Activated T-helper 2 cell treated with anti-CD3 and anti-CD28 coated beads, Interferon-gamma antibody, Interleukin-2, Interleukin-4, amounts not matched to agents 10 μg/mL and 5 μg/mL and 100 μg/mL, durations not matched to agents 14 hours and 24 hours and 36 hours (primary cell): Measurements from ENCODE around the gene VSTM2L. TPM values are rescaled to one million over a fixed set of nuclear protein-coding genes. Genes with fewer than 3 reads are reported as not detected.

Experiments
- DNase-seq: peaks from one replicate; pipeline ENCODE4 v3.0.0; 2021; ENCODE audit warnings: low spot score
- H3K27ac Mint-ChIP-seq: one replicate; pipeline ENCODE4 v1.8.0; 2021; ENCODE audit warnings: mixed read lengths
- H3K27me3 Mint-ChIP-seq: one replicate; pipeline ENCODE4 v1.8.0; 2021; ENCODE audit warnings: low read depth, mixed read lengths
- H3K36me3 Mint-ChIP-seq: one replicate; pipeline ENCODE4 v1.8.0; 2021; ENCODE audit warnings: low read depth, mixed read lengths
- H3K4me1 Mint-ChIP-seq: one replicate; pipeline ENCODE4 v1.8.0; 2021; ENCODE audit warnings: low read depth, mixed read lengths
- H3K4me3 Mint-ChIP-seq: one replicate; pipeline ENCODE4 v1.8.0; 2021; ENCODE audit warnings: low read depth, mild to moderate bottlenecking, moderate library complexity, mixed read lengths
- H3K9me3 Mint-ChIP-seq: one replicate; pipeline ENCODE4 v1.8.0; 2021; ENCODE audit warnings: mixed read lengths
- intact Hi-C: fragments of 100-400 bp; cut with micrococcal nuclease; formaldehyde crosslinking; loops from one replicate; pipeline ENCODE4 v1.15.1; 2023
- total RNA-seq: library from RNA; stranded (reverse); gene quantifications from 2 replicates; pipeline ENCODE4 v1.2.3, GENCODE V29; 2022

Gene VSTM2L
- total RNA-seq, 1 donor from 2014 or later = 0.23 TPM

GRCh38 chr20:37933786-37934633, 31.1 kb downstream of the VSTM2L start:
- DNase-seq = no peak
- Mint-ChIP-seq H3K27ac (no peak overlapping the region), H3K27me3 (peaks cover 11% of the 10 kb centered on the region), H3K36me3 (no peaks in the 10 kb centered on the region), H3K4me1 (no peaks in the 10 kb centered on the region), H3K9me3 (no peaks in the 10 kb centered on the region), H3K4me3 (no peak overlapping the region)
- intact Hi-C loops = no loop called here

DNA sequence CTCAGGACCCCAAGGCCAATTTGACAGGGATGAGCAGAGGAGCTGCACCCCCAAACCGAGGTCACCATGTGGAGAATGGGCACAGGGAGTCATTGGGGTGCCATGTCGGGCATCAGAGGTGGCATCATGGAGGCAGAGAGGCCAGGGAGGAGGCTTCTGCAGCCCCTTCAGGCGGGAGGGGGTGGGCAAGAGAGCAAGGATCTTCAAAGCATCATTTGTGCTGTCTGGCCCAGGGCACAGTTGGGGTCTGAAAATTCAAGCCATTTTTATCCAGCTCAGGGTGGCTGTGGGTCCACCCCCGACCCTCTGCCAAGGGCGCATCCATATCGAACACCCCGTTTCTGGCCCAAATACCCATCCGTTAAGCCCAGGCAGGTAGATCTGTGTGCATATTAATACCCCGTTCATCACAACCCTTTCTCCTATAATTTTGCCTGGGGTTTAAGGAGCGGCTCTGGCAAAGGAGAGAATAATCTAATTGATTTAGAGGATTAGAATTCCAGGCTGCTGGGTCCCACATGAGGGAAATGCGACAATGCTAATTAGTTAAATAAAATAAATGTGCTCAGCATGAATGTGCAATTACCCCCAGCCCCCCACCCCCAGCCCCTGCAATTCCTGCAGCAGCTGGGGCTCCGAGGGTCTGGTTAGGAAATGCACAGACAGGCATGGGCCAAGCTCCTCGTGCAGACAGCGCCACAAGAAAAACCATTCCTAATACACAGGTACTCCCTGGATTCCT, 31.9 kb downstream of the VSTM2L start:
- no peak for DNase-seq
- Mint-ChIP-seq H3K27ac (no peak overlapping the region), H3K4me3 (no peak overlapping the region), H3K36me3 (no peaks in the 10 kb centered on the region), H3K9me3 (no peaks in the 10 kb centered on the region), H3K4me1 (no peaks in the 10 kb centered on the region), H3K27me3 (peaks cover 7% of the 10 kb centered on the region)
- intact Hi-C loops = no loop called here

DNA sequence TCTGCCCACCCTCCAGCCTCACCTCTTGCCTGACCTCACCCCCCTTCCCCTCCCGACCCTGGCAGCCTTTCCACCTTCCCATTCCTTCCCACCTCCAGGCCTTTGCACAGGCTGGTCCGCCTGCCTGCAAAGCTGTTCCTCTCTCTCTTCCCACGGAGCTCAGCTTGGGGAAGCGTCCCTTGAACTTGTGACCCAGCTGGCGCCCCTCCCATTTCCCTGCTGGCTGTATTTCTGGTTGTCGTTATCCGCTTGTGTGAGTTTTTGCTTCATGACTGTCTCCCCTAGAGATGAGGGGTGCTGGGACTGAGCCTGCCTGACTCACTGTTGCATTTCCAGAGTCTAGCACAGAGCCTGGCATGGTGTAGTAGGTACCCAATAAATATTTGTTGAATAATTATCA, 32.5 kb downstream of the VSTM2L start:
- Mint-ChIP-seq H3K27ac (no peak overlapping the region), H3K4me1 (no peaks in the 10 kb centered on the region), H3K27me3 (peaks cover 7% of the 10 kb centered on the region), H3K36me3 (no peaks in the 10 kb centered on the region), H3K4me3 (no peak overlapping the region), H3K9me3 (no peaks in the 10 kb centered on the region)
- DNase-seq = no peak
- intact Hi-C loops = no loop called here

DNA sequence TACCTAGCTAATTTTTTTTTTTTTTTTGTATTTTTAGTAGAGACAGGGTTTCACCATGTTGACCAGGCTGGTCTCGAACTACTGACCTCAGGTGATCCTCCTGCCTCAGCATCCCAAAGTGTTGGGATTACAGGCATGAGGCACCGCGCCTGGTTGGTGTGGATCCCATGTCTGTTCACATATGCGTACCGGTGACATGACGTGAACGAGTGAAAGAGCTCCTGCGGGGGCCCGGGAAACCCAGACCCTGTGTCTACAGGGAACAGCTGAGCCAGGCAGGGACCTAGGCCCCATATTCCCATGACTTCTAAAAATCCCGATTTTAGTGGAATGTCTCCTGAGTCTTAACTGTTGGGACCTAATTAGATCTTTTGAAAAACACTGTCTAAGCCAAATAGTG, 33.1 kb downstream of the VSTM2L start:
- intact Hi-C loops = no loop called here
- Mint-ChIP-seq H3K27me3 (peaks cover 7% of the 10 kb centered on the region), H3K27ac (no peak overlapping the region), H3K4me3 (no peak overlapping the region), H3K36me3 (no peaks in the 10 kb centered on the region), H3K4me1 (no peaks in the 10 kb centered on the region), H3K9me3 (no peaks in the 10 kb centered on the region)
- DNase-seq = no peak

DNA sequence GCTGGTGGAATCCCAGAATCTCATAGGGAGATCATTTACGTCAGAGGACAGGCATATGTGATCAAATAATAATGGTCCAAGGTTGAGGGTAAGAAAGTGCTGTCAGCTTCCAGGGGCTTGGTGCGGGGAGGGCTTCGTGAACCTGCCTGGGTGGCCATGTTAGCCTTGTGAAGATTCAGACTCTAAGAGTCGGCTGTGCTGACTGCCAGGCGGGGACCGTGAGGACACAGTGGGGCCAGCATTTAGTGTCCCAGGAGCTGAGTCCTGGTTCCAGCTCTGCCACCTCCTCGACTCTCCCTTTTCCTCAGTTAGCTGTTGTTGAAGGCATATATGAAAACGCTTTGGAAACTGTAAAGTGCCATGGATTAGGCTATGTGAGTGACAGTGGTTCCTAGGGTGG, 33.5 kb downstream of the VSTM2L start:
- Mint-ChIP-seq H3K36me3 (no peaks in the 10 kb centered on the region), H3K27me3 (peaks cover 7% of the 10 kb centered on the region), H3K4me3 (no peak overlapping the region), H3K4me1 (no peaks in the 10 kb centered on the region), H3K27ac (no peak overlapping the region), H3K9me3 (no peaks in the 10 kb centered on the region)
- intact Hi-C loops = no loop called here
- DNase-seq = no peak

GRCh38 chr20:37937686-37938085, 34.8 kb downstream of the VSTM2L start:
- Mint-ChIP-seq H3K27ac (no peak overlapping the region), H3K4me3 (no peak overlapping the region), H3K27me3 (peaks cover 4% of the 10 kb centered on the region), H3K9me3 (no peaks in the 10 kb centered on the region), H3K4me1 (no peaks in the 10 kb centered on the region), H3K36me3 (no peaks in the 10 kb centered on the region)
- intact Hi-C loops = no loop called here
- no peak for DNase-seq

GRCh38 chr20:37938181-37938750, 35.3 kb downstream of the VSTM2L start:
- intact Hi-C loops = no loop called here
- DNase-seq = no peak
- H3K27me3 Mint-ChIP-seq = peaks cover 2% of the 10 kb centered on the region
- no peaks in the 10 kb centered on the region for H3K36me3 Mint-ChIP-seq
- H3K27ac Mint-ChIP-seq = no peak overlapping the region
- H3K4me3 Mint-ChIP-seq = no peak overlapping the region
- H3K4me1 Mint-ChIP-seq = no peaks in the 10 kb centered on the region
- no peaks in the 10 kb centered on the region for H3K9me3 Mint-ChIP-seq

GRCh38 chr20:37938954-37939353, 36.0 kb downstream of the VSTM2L start:
- DNase-seq = no peak
- no peak overlapping the region for H3K4me3 Mint-ChIP-seq
- H3K9me3 Mint-ChIP-seq = no peaks in the 10 kb centered on the region
- H3K4me1 Mint-ChIP-seq = no peaks in the 10 kb centered on the region
- intact Hi-C loops = no loop called here
- H3K27me3 Mint-ChIP-seq = no peaks in the 10 kb centered on the region
- no peak overlapping the region for H3K27ac Mint-ChIP-seq
- no peaks in the 10 kb centered on the region for H3K36me3 Mint-ChIP-seq

- no peak for DNase-seq
- Mint-ChIP-seq H3K27ac (no peak overlapping the region), H3K9me3 (no peaks in the 10 kb centered on the region), H3K4me1 (no peaks in the 10 kb centered on the region), H3K27me3 (no peaks in the 10 kb centered on the region), H3K4me3 (no peak overlapping the region), H3K36me3 (no peaks in the 10 kb centered on the region)
- intact Hi-C loops = no loop called here
Observed at GRCh38 chr20:37939701-37940560, 37.0 kb downstream of the VSTM2L start.

GRCh38 chr20:37940858-37941257, 37.9 kb downstream of the VSTM2L start:
- intact Hi-C loops = no loop called here

DNA sequence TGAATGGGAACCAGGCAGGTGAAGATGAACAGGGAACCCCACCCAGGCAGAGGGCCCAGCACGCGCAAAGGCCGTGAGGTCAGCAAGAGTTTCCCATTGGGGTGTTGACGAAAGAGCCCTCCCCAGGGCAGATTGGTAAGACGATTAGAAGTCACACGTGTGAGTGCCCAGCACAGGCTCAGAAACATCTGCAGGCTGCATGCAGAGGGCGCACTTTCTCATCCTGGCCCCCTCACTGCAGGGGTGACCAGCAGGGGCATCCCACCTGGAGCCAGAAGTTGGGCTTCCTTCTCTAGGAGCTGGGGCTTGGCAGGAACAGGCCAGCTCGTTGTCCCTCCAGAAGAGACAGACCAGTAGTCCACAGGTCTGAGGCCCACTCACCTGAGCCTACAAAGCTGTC, 38.4 kb downstream of the VSTM2L start:
- no peak for DNase-seq
- H3K4me3 Mint-ChIP-seq = no peak overlapping the region
- no peaks in the 10 kb centered on the region for H3K9me3 Mint-ChIP-seq
- H3K4me1 Mint-ChIP-seq = no peaks in the 10 kb centered on the region
- no peaks in the 10 kb centered on the region for H3K27me3 Mint-ChIP-seq
- intact Hi-C loops = no loop called here
- H3K27ac Mint-ChIP-seq = no peak overlapping the region
- H3K36me3 Mint-ChIP-seq = no peaks in the 10 kb centered on the region

More at GRCh38 chr20:37940858-37941257, 37.9 kb downstream of the VSTM2L start:
- Mint-ChIP-seq H3K36me3 (no peaks in the 10 kb centered on the region), H3K4me1 (no peaks in the 10 kb centered on the region), H3K4me3 (no peak overlapping the region), H3K9me3 (no peaks in the 10 kb centered on the region), H3K27ac (no peak overlapping the region), H3K27me3 (no peaks in the 10 kb centered on the region)
- no peak for DNase-seq

- DNase-seq = no peak
- intact Hi-C loops = no loop called here
- no peaks in the 10 kb centered on the region for H3K9me3 Mint-ChIP-seq
- no peak overlapping the region for H3K27ac Mint-ChIP-seq
- no peak overlapping the region for H3K4me3 Mint-ChIP-seq
- H3K4me1 Mint-ChIP-seq = no peaks in the 10 kb centered on the region
- H3K36me3 Mint-ChIP-seq = no peaks in the 10 kb centered on the region
- no peaks in the 10 kb centered on the region for H3K27me3 Mint-ChIP-seq
Observed at GRCh38 chr20:37941992-37942391, 39.1 kb downstream of the VSTM2L start.
